ENCODE data around the gene SLMAP. TPM values are rescaled to one million over a fixed set of nuclear protein-coding genes. Genes with fewer than 3 reads are reported as not detected.

SLMAP gene
- polyA plus RNA-seq, 1 of the 3 experiments (the other 2 are of a cell fraction) = 10.5 TPM

GRCh38 chr3:57822686-57823085 lies 66.6 kb downstream of the SLMAP start:
- H3K4me1 ChIP-seq (ENCODE audit: control insufficient read depth in 1 of 2, insufficient read depth in 2 of 2, low read depth in 1 of 2, low read length in 1 of 2) = peaks cover 0 to 4% of the 10 kb centered on the region in 2 experiments; a peak in 3 of 4 replicates
- no peak overlapping the region for H3K9ac ChIP-seq
- no peaks in the 10 kb centered on the region for H3K36me3 ChIP-seq (replicated peaks in 1 of 2; ENCODE audit: control insufficient read depth in 1 of 2, insufficient read depth in 2 of 2, low read length in 1 of 2)
- no peaks in the 10 kb centered on the region for H3K9me2 ChIP-seq
- no peaks in the 10 kb centered on the region for H3K9me3 ChIP-seq
- no peaks in the 10 kb centered on the region for H3K27me3 ChIP-seq (ENCODE audit: insufficient read depth)
- no peak overlapping the region for H2AFZ ChIP-seq (ENCODE audit: low read depth)
- CTCF ChIA-PET = no interaction called here
- H3K27ac ChIP-seq (ENCODE audit: low read depth in 2 of 2, low read length in 1 of 2) = no peak overlapping the region
- peaks cover 70% of the 10 kb centered on the region for H3K79me2 ChIP-seq (ENCODE audit: insufficient read depth)
- POLR2A ChIA-PET = no interaction called here
- no peak overlapping the region for H3K4me2 ChIP-seq
- H4K20me1 ChIP-seq (ENCODE audit: insufficient read depth) = peaks cover 21% of the 10 kb centered on the region
- no peak overlapping the region for H3K4me3 ChIP-seq (ENCODE audit: low read depth in 2 of 2, low read length in 1 of 2)
- no peaks in the 10 kb centered on the region for H3F3A ChIP-seq (replicated peaks; ENCODE audit: insufficient read depth)
- no peak for DNase-seq
- TF ChIP-seq RAD21 (IDR thresholded peaks at IDR 0.05; ENCODE audit: low read length) (no peak), GABPA (IDR thresholded peaks at IDR 0.05; ENCODE audit: low read depth) (no peak), RFX5 (IDR thresholded peaks at IDR 0.05; ENCODE audit: low read length) (no peak), ELF1 (IDR thresholded peaks at IDR 0.05) (no peak), SMC3 (IDR thresholded peaks at IDR 0.05; ENCODE audit: low read depth, low read length) (no peak), TEAD4 (IDR thresholded peaks at IDR 0.05; ENCODE audit: borderline replicate concordance, insufficient read depth) (no peak), EP300 (IDR thresholded peaks at IDR 0.05; ENCODE audit: borderline replicate concordance in 1 of 2, low read depth in 1 of 2, low read length in 1 of 2) (no peak), ZBTB33 (IDR thresholded peaks at IDR 0.05; ENCODE audit: borderline replicate concordance, low read depth) (no peak), MXI1 (IDR thresholded peaks at IDR 0.05; ENCODE audit: low read depth, low read length) (no peak), SIN3A (IDR thresholded peaks at IDR 0.05; ENCODE audit: borderline replicate concordance, low read depth, low read length) (no peak), NRF1 (IDR thresholded peaks at IDR 0.05; ENCODE audit: low read depth, low read length) (no peak), MAX (IDR thresholded peaks at IDR 0.05; ENCODE audit: low read depth) (no peak)

- Histone ChIP-seq H4K20me1 (ENCODE audit: insufficient read depth) (peaks cover 9% of the 10 kb centered on the region), H3K4me2 (no peak overlapping the region), H3F3A (replicated peaks; ENCODE audit: insufficient read depth) (no peaks in the 10 kb centered on the region), H3K4me3 (ENCODE audit: low read depth in 2 of 2, low read length in 1 of 2) (no peak overlapping the region), H2AFZ (ENCODE audit: low read depth) (no peak overlapping the region), H3K9me2 (no peaks in the 10 kb centered on the region), H3K9me3 (no peaks in the 10 kb centered on the region), H3K27me3 (ENCODE audit: insufficient read depth) (no peaks in the 10 kb centered on the region), H3K36me3 (replicated peaks in 1 of 2; ENCODE audit: control insufficient read depth in 1 of 2, insufficient read depth in 2 of 2, low read length in 1 of 2) (no peaks in the 10 kb centered on the region), H3K27ac (ENCODE audit: low read depth in 2 of 2, low read length in 1 of 2) (no peak overlapping the region), H3K79me2 (ENCODE audit: insufficient read depth) (peaks cover 62% of the 10 kb centered on the region), H3K9ac (no peak overlapping the region), H3K4me1 (ENCODE audit: control insufficient read depth in 1 of 2, insufficient read depth in 2 of 2, low read depth in 1 of 2, low read length in 1 of 2) (peaks cover 0 to 4% of the 10 kb centered on the region in 2 experiments; a peak in 2 of 4 replicates)
- DNase-seq = no peak
- ChIA-PET POLR2A (no interaction called here), CTCF (interaction anchor here (1.1 to 1.2 kb wide), 2 partner anchors 13 to 322 kb away, joined by 3 read pairs; no protein-coding TSS in a partner anchor)
- TF ChIP-seq USF1 (IDR thresholded peaks at IDR 0.05; ENCODE audit: borderline replicate concordance, low read depth) (no peak), GATA2 (CRISPR knock-in tag; IDR thresholded peaks at IDR 0.05) (no peak), YY1 (IDR thresholded peaks at IDR 0.05; ENCODE audit: low read depth) (no peak), RCOR1 (IDR thresholded peaks at IDR 0.05; ENCODE audit: low read length) (no peak), ZBTB33 (IDR thresholded peaks at IDR 0.05; ENCODE audit: borderline replicate concordance, low read depth) (no peak), FOXM1 (IDR thresholded peaks at IDR 0.05; ENCODE audit: low read depth) (no peak), TCF12 (IDR thresholded peaks at IDR 0.05) (no peak), MEF2A (IDR thresholded peaks at IDR 0.05; ENCODE audit: borderline replicate concordance, low read depth) (no peak), EZH2phosphoT487 (IDR thresholded peaks at IDR 0.05; ENCODE audit: borderline replicate concordance, low read depth) (no peak), JUND (IDR thresholded peaks at IDR 0.05) (no peak), RXRA (IDR thresholded peaks at IDR 0.05; ENCODE audit: borderline replicate concordance, low read depth) (no peak), RAD21 (IDR thresholded peaks at IDR 0.05; ENCODE audit: low read length) (no peak), CHD2 (IDR thresholded peaks at IDR 0.05; ENCODE audit: low read length, partially characterized antibody) (no peak), TEAD4 (IDR thresholded peaks at IDR 0.05; ENCODE audit: borderline replicate concordance, insufficient read depth) (no peak), FOSL2 (IDR thresholded peaks at IDR 0.05; ENCODE audit: borderline replicate concordance, low read depth) (no peak)
- WGBS (ENCODE audit: low lambda C conversion rate) = 89% methylated on average over 3 of the region's 3 CpGs
Observed at GRCh38 chr3:57825116-57825515, 69.0 kb downstream of the SLMAP start.

All from SK-N-SH (cell line).